GM21367 (cell line): ENCODE measurements around the gene FNDC3B.

ENCODE experiments used
- ATAC-seq: cut with Tn5 transposase; IDR thresholded peaks from one replicate; pipeline ENCODE4 v1.9.1; 2021; ENCODE audit not compliant: unreplicated experiment

FNDC3B gene

GRCh38 chr3:172147113-172147818, 107.9 kb downstream of the FNDC3B start:
- ATAC-seq: no peak

- ATAC-seq: no peak
Observed at GRCh38 chr3:172148241-172148640, 108.9 kb downstream of the FNDC3B start.

- no peak for ATAC-seq
Observed at GRCh38 chr3:172148702-172149565, 109.6 kb downstream of the FNDC3B start.

GRCh38 chr3:172150268-172150667, 110.9 kb downstream of the FNDC3B start:
- ATAC-seq: no peak

GRCh38 chr3:172150913-172151650, 111.7 kb downstream of the FNDC3B start:
- ATAC-seq: no peak

- ATAC-seq: no peak
Observed at GRCh38 chr3:172151651-172152649, 112.6 kb downstream of the FNDC3B start.

- no peak for ATAC-seq
Observed at GRCh38 chr3:172152874-172153273, 113.5 kb downstream of the FNDC3B start.

GRCh38 chr3:172153335-172153861, 114.0 kb downstream of the FNDC3B start:
- ATAC-seq: peak; percentile 52

- ATAC-seq: peak; percentile 71
Observed at GRCh38 chr3:172154768-172155664, 115.6 kb downstream of the FNDC3B start.

- ATAC-seq: no peak
Observed at GRCh38 chr3:172155897-172156585, 116.7 kb downstream of the FNDC3B start.

GRCh38 chr3:172156586-172156955, 117.2 kb downstream of the FNDC3B start:
- no peak for ATAC-seq

- ATAC-seq: no peak
Observed at GRCh38 chr3:172157564-172158258, 118.3 kb downstream of the FNDC3B start.

GRCh38 chr3:172158741-172159140, 119.4 kb downstream of the FNDC3B start:
- no peak for ATAC-seq

GRCh38 chr3:172159376-172159775, 120.0 kb downstream of the FNDC3B start:
- ATAC-seq: no peak

- ATAC-seq: no peak
Observed at GRCh38 chr3:172159962-172160538, 120.7 kb downstream of the FNDC3B start.

GRCh38 chr3:172161133-172161789, 121.9 kb downstream of the FNDC3B start:
- ATAC-seq: no peak

- ATAC-seq: no peak
Observed at GRCh38 chr3:172161959-172162358, 122.6 kb downstream of the FNDC3B start.
